ENCODE data around the gene NAT9.

The NAT9 gene

GRCh38 chr17:74728033-74728701, 48.0 kb downstream of the NAT9 start:
- no peak for DNase-seq

- DNase-seq: no peak
These were observed 51.0 kb downstream of the NAT9 start for GRCh38 chr17:74725111-74725510.

- no peak for DNase-seq
These were observed 52.3 kb downstream of the NAT9 start for GRCh38 chr17:74723891-74724290.

DNA sequence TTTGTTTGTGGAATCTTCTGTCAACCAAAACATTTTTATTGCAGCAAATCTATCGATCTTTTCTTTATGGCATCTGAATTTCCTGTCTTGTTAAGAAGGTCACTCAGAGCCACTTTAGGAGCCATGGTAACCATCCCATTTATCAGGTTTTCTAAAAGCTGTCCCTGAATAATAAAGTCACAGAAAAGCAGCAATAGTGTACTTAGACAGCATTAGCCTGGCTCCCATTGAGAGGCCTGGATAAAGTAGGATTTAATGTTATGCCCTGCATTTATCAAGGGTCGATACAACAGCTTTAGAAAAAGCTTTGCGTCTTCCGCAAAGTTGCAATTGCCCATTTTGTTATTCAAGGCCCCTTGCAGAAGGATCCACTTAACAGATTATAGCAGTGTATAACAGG, 53.4 kb downstream of the NAT9 start:
- DNase-seq: no peak
